SKM-1 (cell line): Measurements from ENCODE around the gene PLXNA2.

ENCODE experiments used
- DNase-seq: peaks from one replicate; lab custom pipeline; 2025; ENCODE audit not compliant: unreplicated experiment; lab: John Stamatoyannopoulos, UW

The PLXNA2 gene

GRCh38 chr1:208052135-208052534 is 192.0 kb downstream of the PLXNA2 start:
- no peak for DNase-seq

DNA sequence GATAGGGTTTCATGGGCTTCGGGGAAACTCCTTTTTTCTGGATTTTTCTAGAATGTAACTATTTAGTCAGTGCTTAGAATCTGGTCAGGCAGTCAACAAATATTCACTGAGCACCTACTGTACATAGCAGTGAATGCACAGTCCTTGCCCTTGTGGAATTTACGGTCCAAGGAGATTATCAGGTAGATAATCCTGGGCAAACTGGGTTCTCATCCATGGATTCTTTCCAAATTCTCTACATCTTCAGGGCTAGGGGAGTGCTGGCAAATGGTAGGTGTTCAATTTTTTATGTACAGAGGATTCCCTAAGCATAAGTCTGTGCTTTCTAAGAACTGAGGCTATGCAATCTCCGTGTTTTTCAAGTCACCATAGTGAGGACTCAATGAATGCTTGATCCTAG is 192.5 kb downstream of the PLXNA2 start:
- no peak for DNase-seq

GRCh38 chr1:208048904-208049303 is 195.3 kb downstream of the PLXNA2 start:
- peak; percentile 87 for DNase-seq

- DNase-seq: no peak
Measured at GRCh38 chr1:208047975-208048374, 196.2 kb downstream of the PLXNA2 start.

DNA sequence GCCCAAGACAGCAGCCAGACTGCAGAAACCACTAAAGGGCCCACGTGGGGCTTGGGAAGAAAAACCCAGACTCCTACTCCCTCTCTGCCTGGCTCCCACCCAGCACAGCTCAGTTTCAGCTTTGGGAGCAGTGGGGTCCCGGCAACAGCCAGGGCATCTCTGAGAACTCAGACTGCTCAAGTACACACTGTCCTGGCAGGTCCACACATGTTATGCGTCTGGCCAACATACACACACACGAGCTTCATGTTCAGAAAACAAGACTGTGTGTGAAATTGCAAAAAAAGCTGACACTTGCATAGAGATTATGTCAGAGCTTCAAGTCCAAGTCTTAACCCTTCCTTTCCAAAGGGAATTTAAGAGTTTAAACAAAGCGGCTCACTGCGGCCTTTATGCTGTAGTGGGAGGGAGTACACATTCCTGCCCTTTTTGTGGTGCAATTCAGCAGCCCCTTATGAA is 196.7 kb downstream of the PLXNA2 start:
- DNase-seq: no peak

DNA sequence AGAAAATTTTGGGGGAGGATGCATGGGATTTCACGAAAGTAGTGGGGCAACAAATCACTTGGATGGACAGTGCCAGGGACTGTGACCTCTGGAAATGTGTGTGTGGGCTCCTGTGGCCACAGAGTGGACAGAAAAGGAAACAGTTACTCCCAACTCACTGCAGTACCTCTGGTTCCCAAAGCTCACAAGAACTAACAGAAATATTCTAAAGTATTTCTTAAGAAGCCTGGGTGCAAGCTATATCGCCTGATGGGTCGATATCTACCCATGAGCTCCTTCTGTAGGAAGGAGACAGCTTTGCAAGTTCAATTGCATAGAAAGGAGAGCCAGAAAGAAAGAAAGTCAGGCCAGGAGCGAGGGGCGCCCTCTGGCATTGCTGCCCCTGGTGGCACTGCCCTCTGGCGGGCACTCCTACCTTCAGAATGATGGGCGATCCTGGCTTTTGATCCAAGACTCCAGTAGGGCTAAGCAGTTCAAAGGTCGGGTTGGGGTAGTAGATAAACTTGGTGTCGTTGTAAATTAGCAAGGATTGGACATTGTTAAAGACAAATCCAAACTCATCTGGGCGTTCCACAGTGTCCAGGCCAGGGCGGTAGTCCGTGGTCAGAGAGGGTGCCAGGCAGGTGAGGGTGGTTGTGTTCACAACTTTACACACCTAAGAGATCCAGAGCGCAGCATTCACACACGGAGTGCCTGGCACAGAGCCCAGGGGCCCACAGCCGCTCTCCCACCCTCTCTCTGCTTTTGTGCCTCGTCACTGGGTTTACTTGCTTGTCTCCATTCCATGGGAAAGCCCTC is 198.5 kb downstream of the PLXNA2 start:
- no peak for DNase-seq

GRCh38 chr1:208044589-208045462 is 199.4 kb downstream of the PLXNA2 start:
- no peak for DNase-seq

GRCh38 chr1:208043691-208044181 is 200.4 kb downstream of the PLXNA2 start:
- no peak for DNase-seq

- no peak for DNase-seq
Measured at GRCh38 chr1:208042868-208043267, 201.3 kb downstream of the PLXNA2 start.

DNA sequence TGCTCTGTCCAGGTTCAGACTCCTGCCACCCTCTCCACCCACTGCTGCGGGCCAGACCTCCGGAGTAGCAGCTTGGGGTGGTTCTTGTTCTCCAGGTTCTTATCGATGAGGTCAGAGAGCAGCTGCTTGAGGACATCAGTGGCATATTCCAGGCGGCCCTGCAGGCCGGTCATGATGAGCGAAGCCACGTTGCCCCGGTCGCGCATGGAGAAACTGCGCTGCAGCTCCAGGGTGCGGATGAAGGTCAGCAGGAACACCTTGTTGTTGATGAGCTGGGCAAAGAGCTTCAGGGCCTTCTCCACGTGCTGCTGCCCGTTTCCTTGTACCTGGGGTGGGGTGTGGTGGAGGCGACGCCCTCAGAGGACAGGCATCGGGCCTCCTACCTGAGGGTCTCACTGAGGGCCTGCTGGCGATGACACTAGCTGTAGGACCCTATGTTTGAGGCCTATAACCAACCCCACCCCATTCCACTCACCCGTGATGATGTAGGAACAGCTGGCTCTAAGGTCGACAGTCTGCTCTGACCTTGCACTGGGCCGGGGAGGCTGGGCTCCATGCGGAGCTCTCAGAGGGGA is 202.1 kb downstream of the PLXNA2 start:
- DNase-seq: no peak

DNA sequence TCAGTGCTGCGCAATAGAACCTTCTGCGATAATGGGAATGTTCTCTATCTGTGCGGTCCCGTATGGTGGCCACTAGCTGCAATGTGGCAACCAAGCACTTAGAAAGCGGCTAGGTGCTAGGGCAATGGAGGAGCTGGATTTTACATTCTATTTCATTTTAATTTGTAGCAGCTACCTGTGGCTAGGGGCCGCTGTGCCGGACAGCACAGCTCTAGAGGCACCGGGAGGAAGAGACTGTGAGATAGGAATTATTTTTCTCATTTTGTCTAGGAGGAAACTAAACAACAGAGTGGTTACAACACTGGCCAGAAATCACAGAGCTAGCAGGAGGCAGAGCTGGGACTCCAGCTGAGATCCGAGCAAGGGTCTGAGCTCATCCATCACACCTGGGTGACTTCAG is 202.7 kb downstream of the PLXNA2 start:
- DNase-seq: no peak

GRCh38 chr1:208040821-208041297 is 203.3 kb downstream of the PLXNA2 start:
- DNase-seq: no peak

GRCh38 chr1:208039536-208040332 is 204.4 kb downstream of the PLXNA2 start:
- DNase-seq: no peak

- no peak for DNase-seq
Measured at GRCh38 chr1:208038303-208038702, 205.9 kb downstream of the PLXNA2 start.

DNA sequence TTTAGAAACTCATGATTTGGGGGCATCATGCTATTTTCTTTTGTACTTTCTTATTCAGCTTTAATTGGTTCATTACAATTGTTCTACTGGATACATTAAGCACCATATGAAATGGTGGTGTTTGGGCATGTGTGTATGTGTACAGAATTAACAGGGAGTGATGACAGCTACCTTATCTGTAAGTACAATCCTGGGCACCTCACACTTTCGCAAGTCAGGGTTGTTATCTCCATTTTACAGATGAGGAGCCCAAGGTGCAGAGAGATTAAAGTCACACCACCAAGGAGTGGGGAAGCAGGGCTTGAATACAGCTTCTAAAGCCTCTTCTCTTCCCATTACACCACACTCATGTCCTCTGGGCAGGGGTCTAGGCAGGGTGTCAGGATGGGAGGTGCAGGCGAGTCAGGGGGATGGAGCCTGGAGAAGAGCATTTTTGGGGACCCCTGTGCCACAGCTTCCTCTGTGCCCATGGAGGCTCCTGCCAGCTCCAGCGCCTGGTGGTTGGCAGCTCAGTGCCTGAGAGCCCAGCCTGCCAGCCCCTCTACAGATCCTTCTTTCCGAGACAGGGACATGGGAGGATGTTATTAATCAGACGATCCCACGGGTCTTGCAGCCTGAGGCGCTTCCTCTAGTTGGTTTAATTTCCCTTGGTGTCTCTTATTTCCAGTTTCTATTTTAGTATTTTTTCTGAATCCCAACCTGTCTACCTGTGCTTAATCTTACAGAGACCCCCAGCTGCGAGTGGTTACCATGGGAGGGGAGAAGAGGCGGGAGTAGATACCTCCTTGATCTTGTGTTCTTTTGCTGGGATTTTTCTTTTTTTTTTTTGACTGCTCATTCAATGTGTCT is 207.0 kb downstream of the PLXNA2 start:
- no peak for DNase-seq

GRCh38 chr1:208036106-208036808 is 207.9 kb downstream of the PLXNA2 start:
- DNase-seq: peak; percentile 24

DNA sequence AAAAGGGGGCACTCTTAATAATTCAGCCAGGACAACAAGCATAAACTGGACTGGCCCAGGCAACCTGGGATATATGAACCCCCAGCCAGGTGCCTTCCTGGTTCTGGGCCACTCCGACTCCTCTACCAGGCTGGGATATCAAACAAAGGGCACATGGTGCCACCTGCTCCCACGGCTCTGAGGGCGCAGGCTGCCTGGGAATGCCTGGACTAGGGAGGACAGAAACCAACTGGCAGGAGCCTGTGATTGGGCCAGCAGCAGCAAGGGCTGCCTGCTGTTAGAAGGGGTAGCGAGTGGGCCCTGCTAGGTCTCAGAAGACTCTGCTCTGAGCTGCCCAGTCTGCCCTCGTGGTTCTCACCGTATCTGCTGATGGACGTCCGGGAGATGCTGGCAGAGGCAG is 210.0 kb downstream of the PLXNA2 start:
- no peak for DNase-seq

DNA sequence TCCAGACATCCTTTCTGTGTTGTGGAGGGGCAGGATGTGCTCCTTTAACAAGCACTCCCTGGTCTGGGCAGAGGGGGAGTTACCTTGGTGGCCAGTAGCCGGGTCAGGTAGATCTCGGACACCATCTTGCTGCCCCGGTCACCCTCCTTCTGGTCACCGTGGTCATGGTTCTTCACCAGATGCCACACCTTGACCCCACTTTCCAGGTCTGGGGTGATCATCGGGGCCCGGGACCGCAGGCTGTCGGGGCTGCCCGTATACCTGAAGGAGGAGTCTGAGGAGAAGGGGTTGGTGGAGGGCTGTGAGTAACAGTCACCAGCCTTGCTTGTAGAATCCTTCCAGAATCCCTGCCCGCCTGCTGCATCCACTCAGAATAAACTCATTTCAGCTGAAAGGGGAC is 210.9 kb downstream of the PLXNA2 start:
- no peak for DNase-seq

DNA sequence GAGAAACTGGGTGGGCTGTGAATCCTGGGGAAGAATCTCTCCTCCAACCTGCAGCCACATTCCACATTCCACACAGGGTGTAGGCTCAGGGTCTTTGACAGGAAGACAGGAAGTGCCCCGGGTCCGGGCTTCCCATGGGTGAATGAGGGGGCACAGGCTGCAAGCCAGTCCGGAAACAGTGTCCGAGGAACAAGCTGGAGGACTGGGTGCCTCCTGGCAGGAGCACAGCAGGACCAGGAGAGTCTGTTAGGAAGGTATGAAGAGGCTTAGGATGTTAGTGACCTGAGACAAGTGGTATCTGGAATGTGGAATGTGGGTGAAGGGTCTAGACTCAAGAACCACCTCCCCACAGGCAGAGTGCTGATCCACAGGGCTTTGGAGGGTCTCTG is 212.3 kb downstream of the PLXNA2 start:
- DNase-seq: no peak
